Measurements from ENCODE around the gene DFFA. TPM values are rescaled to one million over a fixed set of nuclear protein-coding genes. Genes with fewer than 3 reads are reported as not detected.

DFFA gene
- total RNA-seq, 4 donors from 2014 or later = 20.2 to 32.3 (median 29.3) TPM

GRCh38 chr1:10450836-10451235 is 21.5 kb downstream of the DFFA start:
- Histone ChIP-seq H3K36me3 (no peaks in the 10 kb centered on the region), H3K27me3 (no peaks in the 10 kb centered on the region), H3K4me1 (peaks cover 0 to 18% (median 7%) of the 10 kb centered on the region in 3 donors), H3K9me3 (no peaks in the 10 kb centered on the region), H3K27ac (no peak overlapping the region), H3K4me3 (no peak overlapping the region)
- 10 to 19% methylated on average over 2 to 6 of the region's 6 CpGs for WGBS, 2 donors (ENCODE audit: low coverage in 1 of 2)
- no peak for ATAC-seq
- no peak for TF ChIP-seq CTCF (IDR thresholded peaks at IDR 0.05)
- TF ChIP-seq POLR2AphosphoS5 (IDR thresholded peaks at IDR 0.05) = no peak
- TF ChIP-seq POLR2A (IDR thresholded peaks at IDR 0.05) = no peak
- no peak for TF ChIP-seq EP300 (IDR thresholded peaks at IDR 0.05)

GRCh38 chr1:10450156-10450814 is 22.0 kb downstream of the DFFA start:
- TF ChIP-seq POLR2A (IDR thresholded peaks at IDR 0.05) (no peak), EP300 (IDR thresholded peaks at IDR 0.05) (no peak), POLR2AphosphoS5 (IDR thresholded peaks at IDR 0.05) (no peak), CTCF (IDR thresholded peaks at IDR 0.05) (no peak)
- no peak overlapping the region for H3K4me3 ChIP-seq
- WGBS, 2 donors (ENCODE audit: low coverage in 1 of 2) = 33 to 48% methylated on average over 3 to 5 of the region's 21 CpGs
- no peaks in the 10 kb centered on the region for H3K27me3 ChIP-seq
- H3K4me1 ChIP-seq = peaks cover 0 to 18% (median 7%) of the 10 kb centered on the region in 3 donors
- H3K27ac ChIP-seq = no peak overlapping the region
- ATAC-seq = no peak
- H3K9me3 ChIP-seq = no peaks in the 10 kb centered on the region
- peaks cover 0 to under 1% of the 10 kb centered on the region in 2 donors for H3K36me3 ChIP-seq

- TF ChIP-seq POLR2A (IDR thresholded peaks at IDR 0.05) (no peak), POLR2AphosphoS5 (IDR thresholded peaks at IDR 0.05) (no peak), EP300 (IDR thresholded peaks at IDR 0.05) (no peak)
These were observed 22.6 kb downstream of the DFFA start, which contains the start of gene CORT for GRCh38 chr1:10449751-10450150. Gene CORT (plus strand): TSS chr1:10450031. CDS start chr1:10450224, 193 bp downstream.

GRCh38 chr1:10446790-10447422 is 25.4 kb downstream of the DFFA start:
- Histone ChIP-seq H3K27me3 (no peaks in the 10 kb centered on the region), H3K4me3 (no peak overlapping the region), H3K36me3 (peaks cover 0 to 19% of the 10 kb centered on the region in 2 donors), H3K9me3 (no peaks in the 10 kb centered on the region), H3K4me1 (peaks cover 0 to 18% (median 7%) of the 10 kb centered on the region in 3 donors), H3K27ac (no peak overlapping the region)
- no peak for ATAC-seq
- TF ChIP-seq CTCF (IDR thresholded peaks at IDR 0.05) (no peak), POLR2A (IDR thresholded peaks at IDR 0.05) (no peak), EP300 (IDR thresholded peaks at IDR 0.05) (no peak), POLR2AphosphoS5 (IDR thresholded peaks at IDR 0.05) (no peak)
- 88 to 91% methylated on average over 5 of the region's 7 CpGs for WGBS, 2 donors (ENCODE audit: low coverage in 1 of 2)

More at GRCh38 chr1:10449751-10450150, 22.6 kb downstream of the DFFA start, which contains the start of gene CORT:
- ATAC-seq = no peak
- Histone ChIP-seq H3K4me1 (peaks cover 0 to 18% (median 7%) of the 10 kb centered on the region in 3 donors), H3K36me3 (peaks cover 0 to 6% of the 10 kb centered on the region in 2 donors), H3K9me3 (no peaks in the 10 kb centered on the region), H3K27ac (no peak within 1 kb of the TSS), H3K27me3 (no peaks in the 10 kb centered on the region), H3K4me3 (no peak within 1 kb of the TSS)
- 82 to 100% methylated on average over 1 to 10 of the region's 10 CpGs for WGBS, 2 donors (ENCODE audit: low coverage in 1 of 2)

- H3K27ac ChIP-seq = no peak overlapping the region
- 81 to 86% methylated on average over 2 to 5 of the region's 7 CpGs for WGBS, 2 donors (ENCODE audit: low coverage in 1 of 2)
- ATAC-seq = no peak
- no peak overlapping the region for H3K4me3 ChIP-seq
- TF ChIP-seq POLR2AphosphoS5 (IDR thresholded peaks at IDR 0.05) (no peak), EP300 (IDR thresholded peaks at IDR 0.05) (no peak), CTCF (IDR thresholded peaks at IDR 0.05) (no peak), POLR2A (IDR thresholded peaks at IDR 0.05) (no peak)
- H3K36me3 ChIP-seq = peaks cover 0 to 29% of the 10 kb centered on the region in 2 donors
- no peaks in the 10 kb centered on the region for H3K9me3 ChIP-seq
- no peaks in the 10 kb centered on the region for H3K27me3 ChIP-seq
- H3K4me1 ChIP-seq = peaks cover 0 to under 1% (median 0%) of the 10 kb centered on the region in 3 donors
These were observed 27.4 kb downstream of the DFFA start for GRCh38 chr1:10444795-10445397.
